HepG2 (cell line): ENCODE results near the gene SPTBN2. TPM values are rescaled to one million over a fixed set of nuclear protein-coding genes. Genes with fewer than 3 reads are reported as not detected.

Experiments
- BCL6 ChIP-seq: IDR thresholded peaks from 2 replicates; pipeline ENCODE4 v1.6.1; 2016; ENCODE audit warnings: missing genetic modification reagents, missing compliant biosample characterization
- GPN1 ChIP-seq: sonication (generic); formaldehyde crosslinking; IDR thresholded peaks from 2 replicates; pipeline ENCODE4 v1.5.1; 2020; ENCODE audit warnings: missing genetic modification reagents, borderline replicate concordance
- MED8 ChIP-seq: sonication (generic); formaldehyde crosslinking; IDR thresholded peaks from 2 replicates; pipeline ENCODE4 v1.8.1; 2023; ENCODE audit warnings: mild to moderate bottlenecking, missing genetic modification reagents; ENCODE audit not compliant: insufficient replicate concordance
- NFKBIZ ChIP-seq: IDR thresholded peaks from 2 replicates; pipeline ENCODE4 v1.6.1; 2018; ENCODE audit warnings: missing genetic modification reagents, missing compliant biosample characterization
- NFYC ChIP-seq: IDR thresholded peaks from 2 replicates; pipeline ENCODE4 v1.6.1; 2016; ENCODE audit warnings: missing genetic modification reagents, missing compliant biosample characterization
- NR2C2 ChIP-seq: sonication (generic); formaldehyde crosslinking; IDR thresholded peaks from 2 replicates; pipeline ENCODE4 v1.4.0; 2020; ENCODE audit warnings: missing genetic modification reagents, mild to moderate bottlenecking, moderate library complexity, borderline replicate concordance
- PCBP1 ChIP-seq: fragments of 200-400 bp; formaldehyde crosslinking; IDR thresholded peaks from 2 replicates; pipeline ENCODE4 v1.6.1; 2017; ENCODE audit warnings: mild to moderate bottlenecking, low read depth, low read length, borderline replicate concordance
- PHB2 ChIP-seq: fragments of 450-650 bp; IDR thresholded peaks from 2 replicates; pipeline ENCODE4 v1.6.1; 2018; ENCODE audit not compliant: partially characterized antibody
- SIX4 ChIP-seq: sonication (generic); formaldehyde crosslinking; IDR thresholded peaks from 2 replicates; pipeline ENCODE4 v1.4.0; 2020; ENCODE audit warnings: missing genetic modification reagents
- SOX5 ChIP-seq: IDR thresholded peaks from 2 replicates; pipeline ENCODE4 v1.6.1; 2016; ENCODE audit warnings: borderline replicate concordance
- SP4 ChIP-seq: sonication (generic); formaldehyde crosslinking; IDR thresholded peaks from 2 replicates; pipeline ENCODE4 v1.8.1; 2023; ENCODE audit warnings: mild to moderate bottlenecking, missing genetic modification reagents
- ZFP36L2 ChIP-seq: sonication (generic); formaldehyde crosslinking; IDR thresholded peaks from 2 replicates; pipeline ENCODE4 v1.4.0; 2020; ENCODE audit warnings: missing genetic modification reagents
- ZKSCAN1 ChIP-seq: fragments of 150-350 bp; IDR thresholded peaks from 2 replicates; pipeline ENCODE4 v1.6.1; 2014; ENCODE audit warnings: low read length
- ZMYM4 ChIP-seq: sonication (generic); formaldehyde crosslinking; IDR thresholded peaks from 2 replicates; pipeline ENCODE4 v1.8.1; 2023; ENCODE audit warnings: mild to moderate bottlenecking, missing genetic modification reagents
- ZNF326 ChIP-seq: sonication (generic); formaldehyde crosslinking; IDR thresholded peaks from 2 replicates; pipeline ENCODE4 v1.4.0; 2020; ENCODE audit warnings: missing genetic modification reagents, borderline replicate concordance
- ZNF383 ChIP-seq: sonication (generic); formaldehyde crosslinking; IDR thresholded peaks from 2 replicates; pipeline ENCODE4 v1.4.0; 2020; ENCODE audit warnings: missing genetic modification reagents, mild to moderate bottlenecking, borderline replicate concordance
- ZNF672 ChIP-seq: sonication (generic); formaldehyde crosslinking; IDR thresholded peaks from 2 replicates; pipeline ENCODE4 v1.8.1; 2022; ENCODE audit warnings: missing genetic modification reagents
- ZNF768 ChIP-seq: sonication (generic); formaldehyde crosslinking; IDR thresholded peaks from 2 replicates; pipeline ENCODE4 v1.4.0; 2020; ENCODE audit warnings: missing genetic modification reagents
- ZNF891 ChIP-seq: sonication (generic); formaldehyde crosslinking; IDR thresholded peaks from 2 replicates; pipeline ENCODE4 v1.5.0; 2020; ENCODE audit warnings: mild to moderate bottlenecking, missing genetic modification reagents
- polyA plus RNA-seq, 8 experiments: library from polyadenylated mRNA; depleted of rRNA in 3 of 8; stranded (reverse) in 7 of 8; unstranded in 1 of 8; fragments of >200 nt; fragmentation: Illumina TruSeq in 4 of 8; extraction: Trizol in 4 of 8; gene quantifications; 2 replicates each; pipeline versions ENCODE4 v1.2.1 to v1.2.3, GENCODE V29; 2011 to 2016; ENCODE audit warnings: low read depth in 4 of 8, missing spikeins in 1 of 8, mixed read lengths in 1 of 8; ENCODE audit not compliant: insufficient read depth in 1 of 8
- total RNA-seq, 5 experiments: library from RNA; depleted of rRNA; stranded (reverse); fragments of >200 nt; fragmentation: Illumina TruSeq; extraction: Trizol; gene quantifications; 2 replicates each; pipeline ENCODE4 v1.2.3, GENCODE V29; 2016; ENCODE audit warnings: low read depth in 1 of 5
- TF ChIP-seq, protein P1 (sequence below): sonication (generic); formaldehyde crosslinking; IDR thresholded peaks from 2 replicates; pipeline ENCODE4 v1.8.1; 2023; ENCODE audit warnings: missing genetic modification reagents, mild to moderate bottlenecking, borderline replicate concordance
- TF ChIP-seq, protein P2 (sequence below): sonication (generic); formaldehyde crosslinking; IDR thresholded peaks from 2 replicates; pipeline ENCODE4 v1.4.0; 2020; ENCODE audit warnings: missing genetic modification reagents
- TF ChIP-seq, protein P3 (sequence below): sonication (generic); formaldehyde crosslinking; IDR thresholded peaks from 2 replicates; pipeline ENCODE4 v1.8.0; 2022; ENCODE audit warnings: missing genetic modification reagents, mild to moderate bottlenecking, borderline replicate concordance
- TF ChIP-seq, protein P4 (sequence below), 2 experiments: fragments of 450-650 bp in 1 of 2; sonication (generic) in 1 of 2; formaldehyde crosslinking; IDR thresholded peaks; 2 replicates each; pipeline versions ENCODE4 v1.5.0 to v1.8.0; 2020 to 2022; ENCODE audit warnings: mild to moderate bottlenecking in 1 of 2, missing genetic modification reagents in 1 of 2
- TF ChIP-seq, protein P5 (sequence below): sonication (generic); formaldehyde crosslinking; IDR thresholded peaks from 2 replicates; pipeline ENCODE4 v1.5.0; 2020; ENCODE audit warnings: missing genetic modification reagents, mild to moderate bottlenecking, borderline replicate concordance
- TF ChIP-seq, protein P6 (sequence below): sonication (generic); formaldehyde crosslinking; IDR thresholded peaks from 2 replicates; pipeline ENCODE4 v1.5.0; 2020; ENCODE audit warnings: missing genetic modification reagents

SPTBN2 gene
- total and polyA plus RNA-seq, 2 of the 13 experiments (the other 11 are each of a cell fraction or from before 2014, with no cell fraction given) = 0.65 to 4.0 TPM

DNA sequence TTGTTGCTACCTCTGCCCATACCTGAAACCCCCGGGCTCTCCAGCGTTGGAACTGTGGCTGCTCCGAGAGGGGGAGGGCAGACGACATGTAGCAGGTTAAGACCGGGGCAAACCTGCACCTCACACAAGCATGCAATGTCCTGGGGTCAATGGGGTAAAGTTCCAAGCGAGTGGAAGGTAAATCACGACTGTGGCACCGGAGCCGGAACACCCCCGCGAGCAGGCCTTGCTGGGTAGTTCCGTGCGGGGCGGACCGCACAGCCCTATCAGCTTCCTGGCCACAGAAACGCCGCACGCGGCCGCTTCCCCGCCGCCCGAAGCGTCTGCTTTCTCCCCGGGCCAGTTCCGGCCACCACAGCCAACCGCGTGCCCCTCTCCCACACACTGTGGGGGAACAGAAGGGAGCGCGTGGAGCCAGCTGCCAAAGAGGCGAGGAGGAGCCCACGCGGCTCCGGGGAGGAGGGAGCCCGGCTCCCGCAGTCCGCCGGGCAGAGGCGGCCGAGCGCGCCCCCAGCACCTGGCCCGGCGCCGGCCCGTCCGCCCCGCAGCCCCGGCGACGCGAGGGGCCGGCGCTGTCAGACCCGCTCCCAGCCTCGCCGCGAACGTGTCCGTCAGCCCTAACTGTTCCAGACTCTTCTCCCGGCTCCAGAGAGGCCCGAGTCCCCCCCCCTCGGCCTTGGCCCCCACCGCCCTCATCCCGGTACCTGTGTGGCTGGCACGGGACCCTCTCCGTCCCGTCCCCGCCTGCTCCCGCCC lies 1.6 kb downstream of the SPTBN2 start (continued):
- no peak for TF ChIP-seq ZNF383 (CRISPR knock-in tag)
- no peak for TF ChIP-seq PCBP1
- no peak for TF ChIP-seq NFYC (CRISPR knock-in tag)
- TF ChIP-seq ZNF768 (CRISPR knock-in tag) = peak; percentile 29; the same call in 1 of the 2 replicates
- TF ChIP-seq SOX5 (CRISPR knock-in tag) = no peak
- TF ChIP-seq, protein P1, sequence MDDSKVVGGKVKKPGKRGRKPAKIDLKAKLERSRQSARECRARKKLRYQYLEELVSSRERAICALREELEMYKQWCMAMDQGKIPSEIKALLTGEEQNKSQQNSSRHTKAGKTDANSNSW (CRISPR knock-in tag) = no peak
- TF ChIP-seq ZNF891 = peak; percentile 67; the same call in 1 of the 2 replicates
- TF ChIP-seq ZNF672 (CRISPR knock-in tag) = no peak
- TF ChIP-seq ZNF326 (CRISPR knock-in tag) = no peak
- TF ChIP-seq MED8 (CRISPR knock-in tag) = no peak
- no peak for TF ChIP-seq ZKSCAN1
- TF ChIP-seq ZMYM4 (CRISPR knock-in tag) = no peak
- TF ChIP-seq, protein P2, sequence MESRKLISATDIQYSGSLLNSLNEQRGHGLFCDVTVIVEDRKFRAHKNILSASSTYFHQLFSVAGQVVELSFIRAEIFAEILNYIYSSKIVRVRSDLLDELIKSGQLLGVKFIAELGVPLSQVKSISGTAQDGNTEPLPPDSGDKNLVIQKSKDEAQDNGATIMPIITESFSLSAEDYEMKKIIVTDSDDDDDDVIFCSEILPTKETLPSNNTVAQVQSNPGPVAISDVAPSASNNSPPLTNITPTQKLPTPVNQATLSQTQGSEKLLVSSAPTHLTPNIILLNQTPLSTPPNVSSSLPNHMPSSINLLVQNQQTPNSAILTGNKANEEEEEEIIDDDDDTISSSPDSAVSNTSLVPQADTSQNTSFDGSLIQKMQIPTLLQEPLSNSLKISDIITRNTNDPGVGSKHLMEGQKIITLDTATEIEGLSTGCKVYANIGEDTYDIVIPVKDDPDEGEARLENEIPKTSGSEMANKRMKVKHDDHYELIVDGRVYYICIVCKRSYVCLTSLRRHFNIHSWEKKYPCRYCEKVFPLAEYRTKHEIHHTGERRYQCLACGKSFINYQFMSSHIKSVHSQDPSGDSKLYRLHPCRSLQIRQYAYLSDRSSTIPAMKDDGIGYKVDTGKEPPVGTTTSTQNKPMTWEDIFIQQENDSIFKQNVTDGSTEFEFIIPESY = no peak
- TF ChIP-seq, protein P3, sequence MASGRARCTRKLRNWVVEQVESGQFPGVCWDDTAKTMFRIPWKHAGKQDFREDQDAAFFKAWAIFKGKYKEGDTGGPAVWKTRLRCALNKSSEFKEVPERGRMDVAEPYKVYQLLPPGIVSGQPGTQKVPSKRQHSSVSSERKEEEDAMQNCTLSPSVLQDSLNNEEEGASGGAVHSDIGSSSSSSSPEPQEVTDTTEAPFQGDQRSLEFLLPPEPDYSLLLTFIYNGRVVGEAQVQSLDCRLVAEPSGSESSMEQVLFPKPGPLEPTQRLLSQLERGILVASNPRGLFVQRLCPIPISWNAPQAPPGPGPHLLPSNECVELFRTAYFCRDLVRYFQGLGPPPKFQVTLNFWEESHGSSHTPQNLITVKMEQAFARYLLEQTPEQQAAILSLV (CRISPR knock-in tag) = no peak
- no peak for TF ChIP-seq PHB2
- TF ChIP-seq, protein P4, sequence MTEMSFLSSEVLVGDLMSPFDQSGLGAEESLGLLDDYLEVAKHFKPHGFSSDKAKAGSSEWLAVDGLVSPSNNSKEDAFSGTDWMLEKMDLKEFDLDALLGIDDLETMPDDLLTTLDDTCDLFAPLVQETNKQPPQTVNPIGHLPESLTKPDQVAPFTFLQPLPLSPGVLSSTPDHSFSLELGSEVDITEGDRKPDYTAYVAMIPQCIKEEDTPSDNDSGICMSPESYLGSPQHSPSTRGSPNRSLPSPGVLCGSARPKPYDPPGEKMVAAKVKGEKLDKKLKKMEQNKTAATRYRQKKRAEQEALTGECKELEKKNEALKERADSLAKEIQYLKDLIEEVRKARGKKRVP (CRISPR knock-in tag; IDR thresholded peaks at IDR 0.05) = no peak
- TF ChIP-seq GPN1 (CRISPR knock-in tag) = no peak
- TF ChIP-seq, protein P5, sequence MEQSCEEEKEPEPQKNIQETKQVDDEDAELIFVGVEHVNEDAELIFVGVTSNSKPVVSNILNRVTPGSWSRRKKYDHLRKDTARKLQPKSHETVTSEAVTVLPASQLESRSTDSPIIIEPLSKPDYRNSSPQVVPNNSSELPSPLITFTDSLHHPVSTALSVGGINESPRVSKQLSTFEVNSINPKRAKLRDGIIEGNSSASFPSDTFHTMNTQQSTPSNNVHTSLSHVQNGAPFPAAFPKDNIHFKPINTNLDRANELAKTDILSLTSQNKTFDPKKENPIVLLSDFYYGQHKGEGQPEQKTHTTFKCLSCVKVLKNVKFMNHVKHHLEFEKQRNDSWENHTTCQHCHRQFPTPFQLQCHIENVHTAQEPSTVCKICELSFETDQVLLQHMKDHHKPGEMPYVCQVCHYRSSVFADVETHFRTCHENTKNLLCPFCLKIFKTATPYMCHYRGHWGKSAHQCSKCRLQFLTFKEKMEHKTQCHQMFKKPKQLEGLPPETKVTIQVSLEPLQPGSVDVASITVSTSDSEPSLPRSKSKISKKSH (CRISPR knock-in tag) = no peak
- TF ChIP-seq, protein P6, sequence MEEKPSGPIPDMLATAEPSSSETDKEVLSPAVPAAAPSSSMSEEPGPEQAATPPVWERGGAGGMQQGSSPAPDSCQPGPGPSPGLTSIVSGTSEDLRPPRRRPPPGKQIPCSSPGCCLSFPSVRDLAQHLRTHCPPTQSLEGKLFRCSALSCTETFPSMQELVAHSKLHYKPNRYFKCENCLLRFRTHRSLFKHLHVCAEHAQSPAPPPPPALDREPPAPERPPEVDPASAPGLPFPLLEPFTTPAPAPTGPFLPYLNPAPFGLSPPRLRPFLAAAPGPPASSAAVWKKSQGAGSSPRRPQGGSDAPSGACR (CRISPR knock-in tag) = no peak
- no peak for TF ChIP-seq BCL6
- TF ChIP-seq NFKBIZ = no peak
- TF ChIP-seq SP4 (CRISPR knock-in tag) = no peak
- no peak for TF ChIP-seq NR2C2
- no peak for TF ChIP-seq ZFP36L2 (CRISPR knock-in tag)
- no peak for TF ChIP-seq SIX4 (CRISPR knock-in tag)
